CD14-positive monocyte (primary cell): ENCODE data around the gene SLC34A3. TPM values are rescaled to one million over a fixed set of nuclear protein-coding genes. Genes with fewer than 3 reads are reported as not detected.

Source experiments
- DNase-seq, 3 donors: peaks; one replicate each; pipeline ENCODE4 v3.0.0-alpha.2; 2011 to 2022
- H2AFZ ChIP-seq: 2 replicates; pipeline ENCODE4 v1.6.0; 2012; ENCODE audit warnings: mild to moderate bottlenecking, low read depth, low read length, inconsistent platforms; ENCODE audit not compliant: insufficient read depth, poor library complexity, severe bottlenecking
- H3K27ac ChIP-seq, 2 donors: 1 replicate in 1 of 2; 2 replicates in 1 of 2; pipeline ENCODE4 v1.5.1; 2012 to 2013; ENCODE audit warnings: low read length in 2 of 2, control low read depth in 1 of 2, inconsistent platforms in 1 of 2, low read depth in 1 of 2, mild to moderate bottlenecking in 1 of 2
- H3K27me3 ChIP-seq, 2 donors: one replicate each; pipeline versions ENCODE4 v1.6.0 to v1.6.1; 2011 to 2013; ENCODE audit warnings: low read length in 2 of 2; ENCODE audit not compliant: control insufficient read depth in 2 of 2, insufficient read depth in 2 of 2
- H3K36me3 ChIP-seq, 2 donors: replicated peaks in 1 of 2; 1 replicate in 1 of 2; 2 replicates in 1 of 2; pipeline versions ENCODE4 v1.5.1 to v1.6.1; 2012 to 2013; ENCODE audit warnings: low read length in 2 of 2, control low read depth in 1 of 2, inconsistent platforms in 1 of 2, mild to moderate bottlenecking in 1 of 2; ENCODE audit not compliant: insufficient read depth in 2 of 2, control insufficient read depth in 1 of 2
- H3K4me1 ChIP-seq, 2 donors: 1 replicate in 1 of 2; 2 replicates in 1 of 2; pipeline versions ENCODE4 v1.5.1 to v1.6.1; 2012 to 2013; ENCODE audit warnings: low read length in 2 of 2, control low read depth in 1 of 2, inconsistent platforms in 1 of 2, mild to moderate bottlenecking in 1 of 2, moderate library complexity in 1 of 2; ENCODE audit not compliant: insufficient read depth in 2 of 2, control insufficient read depth in 1 of 2
- H3K4me2 ChIP-seq: replicated peaks from 2 replicates; pipeline ENCODE3; 2012; ENCODE audit warnings: low read length, moderate library complexity, mild to moderate bottlenecking; ENCODE audit not compliant: poor library complexity, severe bottlenecking; ENCODE audit errors: extremely low read depth
- H3K4me3 ChIP-seq, 3 experiments: fragments of 200-600 bp in 1 of 3; sonication (generic) in 1 of 3; replicated peaks in 1 of 3; 1 replicate in 2 of 3; 2 replicates in 1 of 3; pipeline ENCODE4 v1.5.1; 2011 to 2013; ENCODE audit warnings: low read length in 3 of 3, mild to moderate bottlenecking in 3 of 3, control low read depth in 2 of 3, low read depth in 2 of 3, inconsistent platforms in 1 of 3, moderate library complexity in 1 of 3
- H3K79me2 ChIP-seq: 2 replicates; pipeline ENCODE4 v1.6.0; 2012; ENCODE audit warnings: mild to moderate bottlenecking, control low read depth, inconsistent platforms, low read length, moderate library complexity; ENCODE audit not compliant: insufficient read depth
- H3K9ac ChIP-seq: 2 replicates; pipeline ENCODE4 v1.6.0; 2017; ENCODE audit warnings: low read length, mild to moderate bottlenecking; ENCODE audit not compliant: insufficient read depth, poor library complexity, severe bottlenecking
- H3K9me3 ChIP-seq, 2 donors: replicated peaks in 1 of 2; 1 replicate in 1 of 2; 2 replicates in 1 of 2; pipeline versions ENCODE4 v1.5.1 to v1.6.1; 2012 to 2013; ENCODE audit warnings: low read length in 2 of 2, control low read depth in 1 of 2; ENCODE audit not compliant: control insufficient read depth in 1 of 2, insufficient read depth in 1 of 2
- H4K20me1 ChIP-seq: 2 replicates; pipeline ENCODE4 v1.6.0; 2012; ENCODE audit warnings: mild to moderate bottlenecking, low read length, control low read depth, moderate library complexity; ENCODE audit not compliant: insufficient read depth
- H3K27ac Mint-ChIP-seq, 7 donors: one replicate each; pipeline ENCODE4 v1.8.0; 2020; ENCODE audit warnings: mild to moderate bottlenecking in 7 of 7, mixed read lengths in 7 of 7, moderate library complexity in 6 of 7, inconsistent platforms in 2 of 7
- H3K27me3 Mint-ChIP-seq, 3 donors: one replicate each; pipeline ENCODE4 v1.8.0; 2021 to 2022; ENCODE audit warnings: low read depth in 3 of 3, mild to moderate bottlenecking in 3 of 3, mixed read lengths in 3 of 3, moderate library complexity in 3 of 3, inconsistent platforms in 1 of 3
- H3K36me3 Mint-ChIP-seq, 2 donors: one replicate each; pipeline ENCODE4 v1.8.0; 2020; ENCODE audit warnings: mixed read lengths in 2 of 2, inconsistent platforms in 1 of 2, mild to moderate bottlenecking in 1 of 2
- H3K4me1 Mint-ChIP-seq: one replicate; pipeline ENCODE4 v1.8.0; 2020; ENCODE audit warnings: mild to moderate bottlenecking, mixed read lengths
- H3K4me3 Mint-ChIP-seq, 2 donors: one replicate each; pipeline ENCODE4 v1.8.0; 2020; ENCODE audit warnings: mild to moderate bottlenecking in 2 of 2, mixed read lengths in 2 of 2, moderate library complexity in 1 of 2
- H3K9me3 Mint-ChIP-seq, 7 donors: one replicate each; pipeline ENCODE4 v1.8.0; 2020 to 2022; ENCODE audit warnings: mixed read lengths in 7 of 7, mild to moderate bottlenecking in 6 of 7, moderate library complexity in 6 of 7, inconsistent platforms in 2 of 7
- CTCF ChIP-seq: fragments of 200-600 bp; IDR thresholded peaks from one replicate; pipeline ENCODE4 v1.8.0; 2022; ENCODE audit warnings: antibody characterized with exemption, mild to moderate bottlenecking
- WGBS: methylation state at CpG from one replicate; pipeline ENCODE4 v1.1.5; 2013; ENCODE audit warnings: missing lambda C conversion rate; ENCODE audit not compliant: insufficient coverage; 5-methylcytosine and 5-hydroxymethylcytosine counted together
- intact Hi-C, 2 donors: fragments of 100-400 bp; cut with micrococcal nuclease; formaldehyde crosslinking; loops; one replicate each; pipeline versions ENCODE4 v1.15.0 to v1.15.1; 2023
- polyA plus RNA-seq, 3 donors: library from polyadenylated mRNA; depleted of rRNA in 1 of 3; unstranded in 2 of 3; stranded (reverse) in 1 of 3; fragments of 300-500 nt in 2 of 3; fragments of >200 nt in 1 of 3; fragmentation: Illumina TruSeq in 2 of 3; gene quantifications; 1 replicate in 2 of 3; 2 replicates in 1 of 3; pipeline ENCODE4 v1.2.3, GENCODE V29; 2012 to 2021

Gene SLC34A3
- polyA plus RNA-seq, 3 donors = not detected

- peak overlapping the region; percentile 50 for H2AFZ ChIP-seq
- peak; percentile 79 to 87 (median 85) for DNase-seq
- Mint-ChIP-seq H3K27ac (peak overlapping the region in 1 of 7 donors; percentile 50), H3K36me3 (no peaks in the 10 kb centered on the region), H3K27me3 (peaks cover 2 to 22% (median 8%) of the 10 kb centered on the region in 3 donors), H3K9me3 (peaks cover 0 to 5% (median 0%) of the 10 kb centered on the region in 7 donors), H3K4me3 (no peak overlapping the region), H3K4me1 (peaks cover 23% of the 10 kb centered on the region)
- TF ChIP-seq CTCF = peak; percentile 99
- H3K9ac ChIP-seq = no peak overlapping the region
- no peak overlapping the region for H3K27ac ChIP-seq
- 7% methylated on average over 25 of the region's 31 CpGs for WGBS
- no peaks in the 10 kb centered on the region for H3K36me3 ChIP-seq
- H3K27me3 ChIP-seq = no peaks in the 10 kb centered on the region
- peaks cover 31 to 37% of the 10 kb centered on the region in 2 donors for H3K4me1 ChIP-seq
- no peaks in the 10 kb centered on the region for H3K9me3 ChIP-seq
- intact Hi-C loops = loop anchor here in 1 of 2 donors (5.0 kb wide), 2 partner anchors 49 to 114 kb away; partner anchors contain the start of genes ANAPC2 and SSNA1
- H4K20me1 ChIP-seq = no peaks in the 10 kb centered on the region
- peak overlapping the region; percentile 51 for H3K4me2 ChIP-seq
- H3K79me2 ChIP-seq = peaks cover 17% of the 10 kb centered on the region
- H3K4me3 ChIP-seq = no peak overlapping the region
Measured at GRCh38 chr9:137236238-137236935, 5.7 kb downstream of the SLC34A3 start.

- no peak overlapping the region for H3K4me3 Mint-ChIP-seq
- peaks cover 2 to 22% (median 8%) of the 10 kb centered on the region in 3 donors for H3K27me3 Mint-ChIP-seq
- H3K4me1 Mint-ChIP-seq = peaks cover 23% of the 10 kb centered on the region
- intact Hi-C loops = loop anchor here in 1 of 2 donors (5.0 kb wide), 2 partner anchors 50 to 115 kb away; partner anchors contain the start of genes ANAPC2 and SSNA1
- H3K79me2 ChIP-seq = peaks cover 23% of the 10 kb centered on the region
- H3K36me3 ChIP-seq = peaks cover under 1% of the 10 kb centered on the region in 2 donors
- no peak for TF ChIP-seq CTCF
- peaks cover 5% of the 10 kb centered on the region for H4K20me1 ChIP-seq
- no peak overlapping the region for H3K4me3 ChIP-seq
- H3K9me3 Mint-ChIP-seq = peaks cover 0 to 3% (median 0%) of the 10 kb centered on the region in 7 donors
- no peaks in the 10 kb centered on the region for H3K27me3 ChIP-seq
- 17% methylated on average over 9 of the region's 11 CpGs for WGBS
- no peaks in the 10 kb centered on the region for H3K9me3 ChIP-seq
- peak overlapping the region; percentile 50 for H2AFZ ChIP-seq
- DNase-seq = no peak
- H3K9ac ChIP-seq = no peak overlapping the region
- H3K27ac Mint-ChIP-seq = peak overlapping the region in 1 of 7 donors; percentile 50
- peak overlapping the region; percentile 51 for H3K4me2 ChIP-seq
- peaks cover 34 to 41% of the 10 kb centered on the region in 2 donors for H3K4me1 ChIP-seq
- no peaks in the 10 kb centered on the region for H3K36me3 Mint-ChIP-seq
- H3K27ac ChIP-seq = no peak overlapping the region
Measured at GRCh38 chr9:137236936-137237421, 6.3 kb downstream of the SLC34A3 start.
